ENCODE results near the gene SOX18.
A peak's percentile ranks its signal among the peaks of the same experiment; 100 is the strongest.

SOX18 gene

DNA sequence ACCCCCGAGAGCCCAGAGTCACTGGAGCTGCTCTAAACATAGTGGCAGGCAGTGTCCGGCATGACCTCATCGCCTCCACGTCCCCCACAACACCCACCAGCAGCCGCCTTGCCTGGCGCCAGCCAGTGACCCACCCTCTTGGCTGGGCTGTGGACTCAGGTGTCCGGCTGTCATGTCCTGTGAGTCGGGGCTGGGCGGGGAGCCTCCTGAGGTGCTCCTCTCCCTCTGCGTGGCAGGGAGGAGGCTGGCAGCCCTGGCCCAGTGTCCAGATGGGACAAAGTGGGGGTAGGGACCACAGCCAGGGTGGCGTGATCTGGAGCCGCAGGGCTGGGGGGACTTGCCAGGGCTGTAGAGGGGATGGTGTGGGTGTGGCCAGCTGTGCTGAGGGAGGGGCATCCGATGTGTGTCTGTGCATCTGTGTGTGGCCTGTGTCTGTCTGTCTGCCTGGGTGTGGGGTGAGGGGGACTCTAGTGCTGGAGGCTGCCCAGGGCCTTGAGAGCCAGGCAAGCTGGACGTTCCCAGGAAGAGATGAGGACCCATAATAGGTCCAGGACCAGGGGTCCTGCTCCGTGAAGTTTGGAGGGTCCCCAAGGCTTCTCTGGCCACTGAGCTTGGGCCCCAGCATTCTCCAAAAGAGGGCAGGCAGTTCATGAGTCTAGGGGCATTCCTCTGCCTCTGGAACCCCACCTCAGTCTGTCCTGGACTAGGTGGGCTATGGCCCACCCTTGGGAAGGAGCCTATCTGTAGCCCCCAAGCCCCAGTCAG is 2.3 kb upstream of the SOX18 start:
- DNase-seq = no peak

DNA sequence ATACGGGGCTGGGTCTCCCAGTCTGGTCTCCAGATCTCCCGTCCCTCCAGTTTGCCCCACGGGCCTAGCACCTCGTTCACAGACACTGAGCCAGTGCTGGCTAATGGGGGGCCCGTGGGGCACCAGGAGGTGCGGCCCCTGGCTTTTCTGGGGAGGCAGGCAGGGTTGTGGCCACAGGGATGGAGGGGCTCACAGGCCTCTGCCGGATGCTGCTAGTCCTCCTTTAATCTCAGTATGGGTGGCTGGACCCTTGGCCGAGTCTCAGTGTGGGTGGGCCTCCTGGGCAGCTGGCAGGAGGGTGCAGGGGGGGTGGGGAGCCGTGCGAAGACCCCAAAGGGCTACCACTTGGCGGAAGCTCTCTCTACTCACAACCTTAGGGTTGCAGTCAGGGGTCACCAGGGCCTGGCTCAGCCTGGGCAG is 1.6 kb upstream of the SOX18 start:
- DNase-seq = no peak

DNA sequence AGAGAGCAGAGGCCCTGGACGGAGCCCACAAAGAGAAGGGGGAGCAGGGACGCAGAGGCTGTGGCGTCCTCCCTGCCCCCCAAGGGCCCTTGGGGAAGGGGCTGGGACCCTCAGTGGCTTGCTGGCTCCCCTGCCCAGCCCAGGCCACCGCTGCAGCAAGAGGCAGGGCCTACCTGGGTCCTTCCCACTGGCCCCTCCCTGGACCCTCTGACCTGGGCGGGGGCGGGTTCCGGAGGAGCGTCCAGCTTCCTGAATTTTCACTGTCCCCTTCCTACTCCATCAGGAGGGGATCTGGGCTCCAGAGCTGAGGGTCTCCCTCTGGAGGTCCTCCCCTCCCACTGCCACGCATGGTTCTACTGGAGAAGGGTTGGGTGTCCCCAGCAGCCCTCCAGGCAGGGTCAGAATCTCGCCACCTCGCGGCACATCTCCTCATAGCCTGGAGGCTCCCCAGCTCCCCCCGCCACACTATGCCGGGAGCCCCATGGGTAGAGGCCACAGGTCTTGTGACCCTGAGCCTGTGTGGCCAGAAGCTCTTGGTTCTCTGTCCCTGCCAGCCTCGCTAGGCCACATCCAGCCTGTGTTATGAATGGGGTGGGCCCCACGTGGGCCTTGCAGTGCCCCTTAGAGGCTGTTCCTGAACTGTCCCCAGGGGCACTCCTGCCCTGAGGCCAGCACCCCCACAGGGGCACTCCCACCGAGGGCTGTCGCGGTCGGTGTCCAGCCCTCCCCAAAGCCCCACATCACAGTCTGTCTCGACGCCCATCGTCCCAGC is 1.0 kb upstream of the SOX18 start:
- no peak for DNase-seq

DNA sequence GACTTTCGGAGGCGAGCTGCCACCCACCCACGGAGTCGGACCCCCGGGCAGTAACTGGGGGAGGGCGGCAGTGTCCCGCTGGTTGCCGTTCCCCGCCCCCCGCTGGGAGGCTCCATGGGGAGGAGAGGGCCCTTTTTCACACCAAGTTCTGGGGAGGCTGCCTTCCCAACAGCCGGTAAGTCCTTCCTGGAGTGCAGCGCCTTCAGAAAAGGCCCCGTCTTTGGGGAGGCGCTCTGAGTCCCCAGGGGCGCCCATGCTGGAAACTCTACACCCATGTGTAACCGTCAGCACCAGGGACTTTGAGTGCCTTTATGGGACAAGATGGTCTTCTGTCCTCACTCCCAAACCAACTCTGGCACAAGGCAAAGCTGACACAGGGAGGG is 430 bp upstream of the SOX18 start:
- DNase-seq = no peak

DNA sequence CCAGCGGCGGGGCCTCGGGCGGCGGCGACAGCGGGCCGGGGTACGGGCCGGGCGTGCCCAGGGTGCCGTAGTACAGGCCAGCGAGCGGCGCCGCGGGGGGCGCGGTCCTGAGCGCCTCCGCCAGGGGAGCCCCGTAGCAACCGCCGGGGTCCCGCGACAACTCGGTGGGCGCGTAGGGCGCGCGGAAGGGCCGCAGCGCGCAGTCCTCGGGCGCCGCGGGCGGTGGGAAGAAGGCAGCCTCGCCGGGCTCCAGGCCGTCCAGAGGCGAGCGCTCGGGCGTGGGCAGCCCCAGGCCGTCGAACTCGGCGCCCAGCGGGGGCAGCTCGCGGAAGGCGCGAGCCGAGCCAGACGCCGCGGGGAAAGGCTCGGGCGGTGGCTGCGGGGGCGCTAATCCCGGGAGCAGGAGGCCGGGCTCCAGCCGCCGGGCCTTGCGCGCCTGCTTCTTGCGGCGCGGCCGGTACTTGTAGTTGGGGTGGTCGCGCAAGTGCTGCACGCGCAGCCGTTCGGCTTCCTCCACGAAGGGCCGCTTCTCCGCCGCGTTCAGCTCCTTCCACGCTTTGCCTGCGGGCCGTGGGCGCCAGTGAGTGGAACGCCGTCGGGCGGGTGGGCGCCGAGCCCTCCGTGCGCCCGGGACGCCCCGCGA is 916 bp downstream of the SOX18 start:
- DNase-seq = no peak

DNA sequence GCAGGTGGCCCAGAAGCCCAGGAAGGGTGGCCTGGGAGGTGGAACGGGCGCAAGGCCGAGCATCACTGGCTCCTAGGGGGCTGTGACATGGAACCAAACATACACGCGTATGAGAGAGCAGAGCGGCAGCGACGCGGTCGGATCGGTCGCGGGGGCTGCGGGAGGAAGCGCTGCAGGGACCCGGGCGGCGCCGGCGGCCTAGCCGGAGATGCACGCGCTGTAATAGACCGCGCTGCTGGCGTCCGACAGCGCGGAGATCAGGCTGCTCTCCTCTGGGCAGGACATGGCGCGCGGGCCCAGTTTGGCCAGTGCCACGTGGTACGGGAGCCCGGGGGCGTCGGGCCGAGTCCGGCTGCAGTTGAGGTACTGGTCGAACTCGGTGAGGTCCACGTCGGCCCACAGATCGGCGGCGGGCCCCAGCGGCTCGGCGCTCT is 1.5 kb downstream of the SOX18 start:
- DNase-seq = no peak

DNA sequence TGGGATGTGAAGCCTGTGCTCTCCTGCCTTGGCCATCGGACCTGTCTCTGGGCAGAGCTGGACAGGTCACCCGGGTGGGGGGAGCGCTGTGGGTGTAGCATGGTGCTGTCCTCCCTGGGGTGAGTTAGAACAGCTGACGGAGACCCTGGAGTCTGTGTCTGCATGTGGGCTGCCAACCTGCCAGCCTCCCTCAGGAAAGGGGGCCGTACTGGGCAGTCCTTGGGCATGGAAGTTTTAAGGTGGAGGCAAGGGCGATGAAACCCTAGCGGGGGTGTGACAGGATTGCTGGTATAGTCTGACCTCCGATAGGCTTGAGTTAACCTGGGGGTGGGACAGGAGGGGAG is 2.4 kb downstream of the SOX18 start:
- DNase-seq = no peak

DNA sequence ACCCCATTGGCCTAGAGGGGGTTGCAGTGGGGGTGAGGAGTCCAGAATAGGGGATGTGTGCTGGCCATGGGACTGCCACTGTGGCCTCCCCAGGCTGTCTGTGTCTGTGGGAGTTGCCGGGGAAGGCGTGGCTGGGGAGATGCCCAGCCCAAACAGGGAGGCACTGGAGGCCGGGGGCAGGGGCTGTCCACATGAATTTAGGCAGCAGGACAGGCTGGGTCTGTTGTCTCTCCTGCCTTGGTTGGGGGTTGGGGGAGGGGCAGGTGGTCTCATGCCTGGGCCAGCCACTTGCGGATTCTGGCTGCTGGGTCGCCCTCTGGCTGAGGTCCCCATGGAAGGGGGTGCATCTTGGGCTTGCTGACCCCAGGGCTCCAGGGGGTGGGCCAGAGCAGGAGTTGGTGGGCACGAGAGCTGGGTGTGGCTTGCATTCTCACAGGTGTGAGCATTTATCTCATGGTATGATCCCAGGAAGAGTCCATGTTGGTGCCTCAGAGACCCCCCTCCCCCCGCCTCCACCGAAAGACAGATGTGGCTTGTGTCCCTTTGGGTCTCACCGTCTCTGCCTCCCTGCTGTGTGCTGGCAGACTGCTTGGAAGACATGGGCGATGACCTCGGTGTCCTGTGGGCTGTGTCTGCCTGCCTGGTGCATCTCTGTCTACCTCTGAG is 4.0 kb downstream of the SOX18 start:
- no peak for DNase-seq

DNA sequence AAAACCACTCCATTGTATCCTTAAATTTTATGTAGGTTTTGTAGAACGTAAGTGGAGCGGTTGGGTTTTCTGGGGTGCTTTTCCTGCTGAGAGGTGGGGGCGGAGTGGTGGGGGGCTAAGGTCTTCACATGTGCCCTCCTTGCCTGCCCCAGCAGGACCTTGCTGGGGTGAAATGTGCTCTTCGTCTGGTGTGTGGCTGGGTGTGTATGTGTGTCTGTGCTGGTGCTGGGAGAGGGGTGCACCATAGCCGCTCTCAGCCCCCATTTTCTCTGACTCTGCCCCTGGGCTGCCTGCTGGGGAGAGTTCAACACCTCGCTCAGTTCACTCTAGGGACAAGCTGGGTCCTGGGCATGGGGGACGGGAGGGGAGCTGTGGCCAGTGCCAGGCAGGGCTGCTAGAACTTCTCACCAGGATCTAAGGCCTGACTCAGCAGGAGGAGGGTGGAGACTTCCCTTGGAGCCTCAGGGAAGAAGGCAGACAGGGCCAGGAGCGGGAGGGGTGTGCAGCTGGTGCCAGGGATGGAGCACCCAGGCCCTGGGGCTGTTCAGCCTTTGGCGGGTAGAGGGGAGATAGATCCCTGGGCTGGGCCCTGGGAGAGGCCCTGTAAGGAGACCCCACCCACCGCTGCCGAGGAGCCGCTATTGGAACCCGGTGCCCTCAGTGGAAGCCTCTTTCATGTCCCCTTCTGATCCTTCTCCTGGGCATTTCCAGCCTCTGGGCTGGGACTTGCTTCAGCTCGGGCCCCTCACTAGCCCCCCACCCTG is 4.8 kb downstream of the SOX18 start:
- DNase-seq = no peak

DNA sequence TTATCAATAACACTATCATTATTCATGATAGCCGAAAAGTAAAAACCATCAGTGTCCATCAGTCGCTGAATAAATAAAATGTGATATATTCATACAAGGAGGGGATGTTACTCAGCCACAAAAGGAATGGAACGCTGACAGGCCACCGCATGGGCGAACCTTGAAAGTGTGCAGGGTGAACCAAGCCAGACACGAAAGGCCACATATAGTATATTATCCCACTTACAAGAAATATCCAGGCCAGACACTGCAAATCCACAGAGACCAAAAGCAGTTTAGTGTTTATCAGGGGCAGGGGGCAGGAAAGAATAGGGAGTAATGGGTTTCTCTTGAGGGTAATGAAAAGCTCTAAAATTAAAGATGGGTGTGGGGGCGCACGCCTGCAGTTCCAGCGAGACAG is 5.7 kb downstream of the SOX18 start:
- DNase-seq = no peak

DNA sequence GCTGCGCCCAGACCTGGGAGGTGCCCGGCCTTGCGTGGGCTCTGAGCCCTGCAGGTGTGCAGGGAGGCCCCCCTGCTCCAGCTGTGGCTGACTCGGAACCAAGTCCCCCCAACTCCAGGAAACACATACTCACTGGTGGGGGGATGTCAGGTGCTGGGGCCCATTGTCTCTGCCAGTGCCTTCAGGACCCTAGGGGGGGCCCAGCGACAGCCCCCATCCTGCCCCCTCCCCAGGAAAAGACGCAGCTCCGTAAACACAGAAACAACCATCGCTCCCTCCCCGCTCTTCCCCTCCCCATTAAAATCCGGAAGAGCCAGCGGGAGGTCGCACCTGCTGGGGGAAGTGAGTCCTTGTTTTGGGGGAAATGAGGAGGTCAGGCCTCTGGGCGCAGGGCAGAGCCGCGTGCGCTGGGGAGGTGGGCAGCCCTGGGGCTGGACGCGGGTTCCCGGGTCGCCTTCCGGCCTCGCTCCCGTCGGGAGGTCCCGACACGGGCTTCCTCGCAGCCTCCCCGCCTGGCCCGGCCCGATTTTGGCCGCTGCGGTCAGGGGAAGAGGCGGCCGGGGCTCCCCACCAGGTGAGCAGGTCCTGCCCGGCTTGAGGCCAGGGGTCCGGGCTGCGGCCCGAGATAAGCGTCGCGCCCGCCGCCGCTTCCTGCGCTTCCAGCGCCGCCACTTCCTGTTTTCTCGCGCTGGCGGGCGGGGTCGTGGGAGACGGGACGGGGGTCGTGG is 7.2 kb downstream of the SOX18 start:
- DNase-seq = no peak

DNA sequence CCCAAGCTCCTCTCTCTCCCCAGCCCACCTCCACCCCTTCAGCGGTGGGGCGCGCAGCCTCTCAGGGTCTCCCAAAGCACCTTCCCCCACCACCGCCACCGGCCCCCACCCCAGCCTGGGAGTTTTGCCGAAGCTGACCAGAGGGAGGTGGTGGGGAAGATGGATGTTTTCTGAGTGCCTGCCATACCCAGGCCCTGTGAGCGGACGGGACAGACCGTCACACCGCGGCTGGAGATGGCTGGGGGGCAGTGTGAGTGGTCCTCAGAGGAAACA is 7.7 kb downstream of the SOX18 start:
- DNase-seq = no peak

DNA sequence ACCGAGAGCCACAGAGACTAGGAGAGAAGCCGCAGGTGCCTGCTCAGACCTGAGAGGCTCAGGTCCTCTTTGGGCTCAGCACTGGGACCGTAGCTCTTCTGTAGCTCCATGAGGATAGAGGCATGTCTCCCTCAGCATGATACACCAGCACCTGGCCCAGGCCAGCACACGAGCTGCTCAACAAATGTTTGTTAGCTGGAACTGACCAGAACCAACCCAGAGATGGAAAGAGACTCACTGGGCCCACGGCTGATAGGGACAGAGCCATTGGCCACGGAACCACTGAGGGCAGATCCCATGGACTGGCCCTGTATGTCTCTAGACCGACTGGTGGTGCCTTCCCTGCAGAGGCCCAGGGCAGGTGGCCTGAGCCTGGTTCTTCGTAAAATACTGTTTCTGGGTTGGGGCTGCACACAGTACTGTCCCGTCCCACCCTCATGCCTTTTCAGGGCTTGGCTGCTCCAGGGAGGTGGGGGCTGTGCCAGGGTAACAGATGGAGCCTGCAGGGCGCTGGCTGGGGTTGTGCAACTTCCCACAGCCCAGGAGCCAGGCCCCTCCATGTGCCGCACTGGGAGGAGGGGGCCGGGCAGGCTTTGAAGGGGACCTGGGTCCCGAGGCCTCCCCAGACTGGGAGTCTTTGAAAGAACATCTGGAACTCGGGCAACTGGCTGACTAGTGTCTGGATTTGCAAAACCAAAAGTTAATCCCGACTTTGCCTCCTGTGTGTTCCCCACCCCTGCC is 8.2 kb downstream of the SOX18 start:
- DNase-seq = no peak

DNA sequence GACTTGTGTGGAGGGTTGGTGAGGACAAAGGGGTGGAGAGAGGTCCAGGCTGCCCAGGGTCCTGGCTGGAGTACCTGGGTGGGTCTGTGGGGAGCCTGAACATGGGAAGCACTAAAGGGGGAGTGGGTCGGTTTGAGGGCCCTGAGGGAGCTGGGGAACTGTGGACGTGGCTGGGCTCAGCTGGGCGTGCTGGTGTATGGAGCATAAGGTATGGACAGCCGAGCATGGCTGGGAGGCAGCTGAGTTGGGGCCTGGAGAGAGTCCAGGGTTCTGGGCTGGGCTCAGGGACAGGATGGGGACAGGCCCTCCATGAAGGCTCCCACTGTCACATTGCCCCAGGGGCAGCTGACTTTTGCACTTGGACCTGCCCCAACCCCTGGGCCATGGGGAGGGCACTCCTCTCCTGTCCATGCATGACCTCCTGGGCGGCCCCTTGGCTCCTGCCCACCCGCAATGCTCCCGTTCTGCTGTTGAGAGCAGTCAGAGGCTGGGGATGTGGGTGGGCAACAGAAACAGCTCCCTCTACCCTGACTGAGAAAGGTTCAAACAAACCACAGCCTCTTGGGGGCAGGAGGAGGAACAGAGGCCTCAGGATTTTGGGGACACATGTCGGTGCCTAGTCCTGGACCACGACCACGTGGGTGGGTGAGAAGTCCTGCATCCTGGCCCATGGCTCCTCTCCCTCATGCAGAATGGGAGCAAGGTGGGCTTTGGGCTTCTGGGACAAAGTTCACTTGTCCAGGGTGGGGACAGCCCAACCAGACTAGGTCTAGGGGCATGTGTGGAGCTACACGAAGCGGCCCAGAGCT is 9.0 kb downstream of the SOX18 start:
- no peak for DNase-seq

DNA sequence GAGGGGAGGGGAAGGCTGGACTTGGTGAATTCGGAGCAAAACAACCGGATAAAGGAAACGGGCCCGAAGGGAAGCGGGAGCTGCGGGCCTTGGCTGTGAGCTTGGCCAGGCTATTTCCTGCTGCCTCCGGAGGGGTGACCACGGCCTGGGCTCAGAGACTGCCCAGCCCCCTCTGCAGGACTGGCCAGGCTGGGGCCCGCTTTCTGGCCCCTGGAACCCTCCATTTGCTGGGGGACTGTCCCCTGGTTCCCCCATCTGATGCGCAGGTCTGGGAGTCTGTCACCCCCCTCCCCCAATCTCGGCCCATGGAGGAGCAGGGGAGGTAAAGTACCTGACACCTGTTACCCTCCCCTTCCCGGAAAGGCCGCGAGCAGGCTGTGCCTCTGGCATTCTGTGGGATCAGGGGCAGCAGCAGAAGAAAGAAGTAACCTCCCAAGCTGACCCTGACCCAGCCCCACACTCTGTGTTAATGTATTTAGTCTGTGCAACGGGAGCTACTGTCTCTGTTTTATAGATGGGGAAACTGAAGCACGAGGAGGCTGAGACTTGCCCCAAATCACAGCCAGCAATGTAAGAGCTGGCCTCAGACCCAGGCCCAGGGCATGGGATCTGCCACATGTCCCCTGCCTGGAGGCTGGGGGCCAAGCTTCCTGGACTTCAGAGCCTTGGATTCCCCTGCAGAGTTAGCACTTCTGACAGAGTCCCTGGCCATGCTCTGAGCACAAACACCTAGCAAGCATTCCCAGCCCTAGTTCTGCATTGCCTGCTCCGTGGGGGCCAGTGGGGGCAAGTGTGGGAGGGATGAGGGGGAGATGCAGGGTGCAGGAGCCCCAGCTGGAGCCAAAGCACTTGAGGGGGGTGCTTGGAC is 9.9 kb downstream of the SOX18 start:
- DNase-seq = no peak

DNA sequence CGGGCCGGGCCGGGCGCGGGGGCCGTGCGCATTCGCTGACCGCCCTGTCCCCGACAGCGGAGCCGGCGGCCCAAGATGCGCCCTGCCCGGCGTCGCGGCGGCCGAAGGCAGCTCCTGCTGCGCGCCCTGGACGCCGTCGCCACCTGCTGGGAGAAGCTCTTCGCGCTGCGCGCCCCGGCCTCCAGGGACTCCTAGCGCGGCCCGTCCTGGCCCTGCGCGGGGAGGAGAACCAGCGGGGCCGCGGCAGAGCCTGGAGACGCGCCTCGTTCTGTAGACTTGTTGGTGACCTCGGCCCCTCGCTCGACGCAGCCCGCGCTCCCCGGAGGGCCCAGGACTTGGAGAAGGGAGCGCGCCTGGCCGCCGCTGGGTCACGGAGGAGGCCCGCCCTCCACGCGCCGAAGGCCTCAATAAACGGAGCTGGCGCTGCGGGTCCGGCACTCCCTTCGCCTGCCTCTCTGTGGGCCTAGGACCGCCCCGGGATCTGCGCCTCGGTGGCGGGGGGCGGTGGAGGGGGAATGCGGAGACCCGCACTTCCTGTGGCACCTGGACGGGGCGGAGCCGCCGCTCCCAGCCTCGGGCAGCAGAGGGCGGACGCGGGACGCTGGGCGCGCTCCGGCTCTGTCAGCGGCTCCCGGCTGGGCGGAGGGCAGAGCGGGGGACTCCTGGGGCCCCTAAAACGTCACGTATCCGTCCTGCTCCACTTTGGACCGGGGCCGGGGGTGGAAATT is 10.7 kb downstream of the SOX18 start:
- DNase-seq = peak; percentile 76

DNA sequence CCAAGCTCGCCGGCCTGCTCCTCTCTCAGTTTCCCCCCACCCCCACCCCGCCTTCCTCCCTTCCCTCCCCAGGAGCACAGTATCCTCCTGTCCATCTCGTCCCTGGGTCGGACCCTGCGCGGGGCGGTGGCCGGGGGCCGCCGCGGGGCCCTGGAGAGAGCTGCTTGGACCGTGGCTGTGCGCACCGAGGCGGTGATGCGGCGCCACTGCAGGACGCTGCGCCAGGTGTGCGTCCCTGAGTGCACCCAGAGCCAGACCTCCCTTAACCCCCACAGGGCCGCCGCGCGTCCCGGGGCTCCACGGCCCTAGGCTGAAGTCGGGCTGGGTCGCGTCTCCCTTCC is 11.2 kb downstream of the SOX18 start:
- peak; percentile 32 for DNase-seq

DNA sequence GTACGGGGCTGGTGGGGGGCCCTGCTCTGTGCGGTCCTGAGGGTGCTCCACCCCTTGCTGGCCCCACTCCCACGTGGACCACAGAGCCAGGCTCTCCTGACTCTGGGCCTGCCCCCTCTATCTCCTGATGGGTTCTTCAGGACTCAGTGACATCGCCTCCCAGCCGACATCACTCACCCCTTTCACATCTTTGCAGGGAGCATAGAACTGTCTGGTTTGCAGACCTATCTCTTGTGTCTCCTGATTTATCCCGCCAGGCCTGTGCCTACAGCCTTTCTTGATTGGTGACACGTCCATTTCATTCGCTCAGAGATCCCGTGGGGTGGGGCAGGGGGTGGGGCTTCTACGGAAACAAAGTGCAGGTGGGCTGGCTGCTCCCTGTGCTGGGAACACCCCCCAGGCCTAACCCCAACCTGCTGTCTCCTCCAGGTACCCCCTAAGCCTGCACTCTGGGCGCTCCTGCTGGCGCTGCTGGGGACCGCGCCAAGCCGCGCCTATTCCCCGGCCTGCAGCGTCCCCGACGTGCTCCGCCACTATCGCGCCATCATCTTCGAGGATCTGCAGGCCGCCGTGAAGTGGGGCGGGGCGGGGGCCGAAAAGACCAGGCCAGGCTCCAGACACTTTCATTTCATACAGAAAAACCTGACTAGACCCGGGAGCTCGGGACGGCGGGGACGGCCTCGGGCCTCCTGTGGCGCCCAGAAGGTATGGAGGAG is 11.8 kb downstream of the SOX18 start:
- DNase-seq = no peak

DNA sequence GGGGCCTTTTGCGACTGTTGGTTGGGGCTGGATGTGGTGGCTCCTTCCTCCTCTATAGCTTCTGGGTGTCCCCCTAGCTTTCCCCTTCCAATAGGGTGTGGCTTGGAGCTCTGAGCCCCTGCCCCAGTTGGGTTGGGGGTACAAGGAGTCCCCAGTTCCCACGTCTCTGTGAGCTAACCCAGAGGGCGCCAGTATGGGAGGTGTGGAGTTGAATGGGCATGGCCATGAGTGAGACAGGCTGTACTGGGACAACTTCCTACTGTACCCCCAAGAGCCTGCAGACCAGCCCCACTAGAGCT is 12.3 kb downstream of the SOX18 start:
- DNase-seq = no peak

Data from activated effector memory CD4-positive, alpha-beta T cell treated with Interleukin-2 at 50 U/mL for 16 hours (primary cell).